AG04449 (cell line): ENCODE results near the gene SLC7A14.

Experiments used
- CTCF ChIA-PET: fragments of 350-600 bp; formaldehyde crosslinking; extraction: SDS; loops from one replicate; lab custom pipeline; 2021; ENCODE audit warnings: antibody characterized with exemption; lab: Yijun Ruan, JAX
- POLR2A ChIA-PET: fragments of 400-600, 350-600 bp; formaldehyde crosslinking; extraction: SDS; loops from one replicate; lab custom pipeline; 2020; ENCODE audit warnings: antibody characterized with exemption, inconsistent platforms; lab: Yijun Ruan, JAX
- DNase-seq: peaks from one replicate; pipeline ENCODE4 v3.0.0-alpha.2; 2010; ENCODE audit warnings: low read depth, low spot score
- H3K4me3 ChIP-seq: 2 replicates; pipeline ENCODE4 v1.5.1; 2011; ENCODE audit warnings: low read depth, mild to moderate bottlenecking, control low read depth, low read length
- TF ChIP-seq, protein P1 (sequence below): IDR thresholded peaks from one replicate; pipeline ENCODE4 v1.5.1; 2011; ENCODE audit warnings: mild to moderate bottlenecking, moderate library complexity, low read length, control low read depth, inconsistent platforms; ENCODE audit not compliant: insufficient read depth; ENCODE audit errors: missing control alignments

The SLC7A14 gene

DNA sequence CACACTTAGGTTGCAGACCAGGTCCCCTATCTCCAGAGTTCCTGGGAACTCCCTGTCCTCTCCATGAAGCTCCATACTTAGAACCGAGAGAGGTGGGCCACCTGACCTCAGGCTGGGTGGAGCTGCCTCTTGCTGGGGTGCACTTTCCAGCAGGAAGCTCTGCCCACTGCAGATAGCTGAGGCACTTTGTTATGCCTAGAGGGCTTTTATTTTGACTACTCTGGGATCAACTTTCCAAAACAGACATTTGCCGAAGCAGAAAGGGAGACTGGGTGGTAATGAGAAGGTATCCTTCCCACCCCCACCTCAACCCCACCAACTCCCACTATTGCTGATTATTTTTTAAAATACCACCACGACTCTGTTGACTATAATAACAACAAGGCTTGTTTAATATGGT, 112.5 kb downstream of the SLC7A14 start:
- no peak overlapping the region for H3K4me3 ChIP-seq
- ChIA-PET POLR2A (no interaction called here), CTCF (no interaction called here)
- TF ChIP-seq, protein P1, sequence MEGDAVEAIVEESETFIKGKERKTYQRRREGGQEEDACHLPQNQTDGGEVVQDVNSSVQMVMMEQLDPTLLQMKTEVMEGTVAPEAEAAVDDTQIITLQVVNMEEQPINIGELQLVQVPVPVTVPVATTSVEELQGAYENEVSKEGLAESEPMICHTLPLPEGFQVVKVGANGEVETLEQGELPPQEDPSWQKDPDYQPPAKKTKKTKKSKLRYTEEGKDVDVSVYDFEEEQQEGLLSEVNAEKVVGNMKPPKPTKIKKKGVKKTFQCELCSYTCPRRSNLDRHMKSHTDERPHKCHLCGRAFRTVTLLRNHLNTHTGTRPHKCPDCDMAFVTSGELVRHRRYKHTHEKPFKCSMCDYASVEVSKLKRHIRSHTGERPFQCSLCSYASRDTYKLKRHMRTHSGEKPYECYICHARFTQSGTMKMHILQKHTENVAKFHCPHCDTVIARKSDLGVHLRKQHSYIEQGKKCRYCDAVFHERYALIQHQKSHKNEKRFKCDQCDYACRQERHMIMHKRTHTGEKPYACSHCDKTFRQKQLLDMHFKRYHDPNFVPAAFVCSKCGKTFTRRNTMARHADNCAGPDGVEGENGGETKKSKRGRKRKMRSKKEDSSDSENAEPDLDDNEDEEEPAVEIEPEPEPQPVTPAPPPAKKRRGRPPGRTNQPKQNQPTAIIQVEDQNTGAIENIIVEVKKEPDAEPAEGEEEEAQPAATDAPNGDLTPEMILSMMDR = no peak
- no peak for DNase-seq

DNA sequence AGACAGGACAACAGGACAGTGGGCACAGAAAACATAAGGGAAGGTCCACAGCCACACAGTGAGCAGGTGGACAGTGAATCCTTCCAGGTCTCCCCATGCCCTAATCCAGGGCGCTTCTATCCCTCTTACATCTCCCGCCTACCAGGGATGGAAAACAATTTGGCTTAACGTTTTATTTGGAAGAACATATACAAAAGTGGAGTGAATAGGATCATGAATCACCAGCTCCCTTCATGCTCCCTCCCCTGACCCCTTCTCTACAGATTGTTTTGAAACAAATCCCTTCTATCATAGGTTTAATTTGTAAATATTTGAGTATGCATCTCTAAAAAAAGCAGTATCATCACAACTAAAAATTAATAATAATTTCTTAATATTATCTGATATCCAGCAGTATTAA, 114.7 kb downstream of the SLC7A14 start:
- TF ChIP-seq, protein P1 = no peak
- POLR2A ChIA-PET = no interaction called here
- CTCF ChIA-PET = interaction anchor here (2.2 kb wide), 1 partner anchor 341 kb away, joined by 8 read pairs; no protein-coding TSS in a partner anchor
- DNase-seq = no peak
- H3K4me3 ChIP-seq = no peak overlapping the region

DNA sequence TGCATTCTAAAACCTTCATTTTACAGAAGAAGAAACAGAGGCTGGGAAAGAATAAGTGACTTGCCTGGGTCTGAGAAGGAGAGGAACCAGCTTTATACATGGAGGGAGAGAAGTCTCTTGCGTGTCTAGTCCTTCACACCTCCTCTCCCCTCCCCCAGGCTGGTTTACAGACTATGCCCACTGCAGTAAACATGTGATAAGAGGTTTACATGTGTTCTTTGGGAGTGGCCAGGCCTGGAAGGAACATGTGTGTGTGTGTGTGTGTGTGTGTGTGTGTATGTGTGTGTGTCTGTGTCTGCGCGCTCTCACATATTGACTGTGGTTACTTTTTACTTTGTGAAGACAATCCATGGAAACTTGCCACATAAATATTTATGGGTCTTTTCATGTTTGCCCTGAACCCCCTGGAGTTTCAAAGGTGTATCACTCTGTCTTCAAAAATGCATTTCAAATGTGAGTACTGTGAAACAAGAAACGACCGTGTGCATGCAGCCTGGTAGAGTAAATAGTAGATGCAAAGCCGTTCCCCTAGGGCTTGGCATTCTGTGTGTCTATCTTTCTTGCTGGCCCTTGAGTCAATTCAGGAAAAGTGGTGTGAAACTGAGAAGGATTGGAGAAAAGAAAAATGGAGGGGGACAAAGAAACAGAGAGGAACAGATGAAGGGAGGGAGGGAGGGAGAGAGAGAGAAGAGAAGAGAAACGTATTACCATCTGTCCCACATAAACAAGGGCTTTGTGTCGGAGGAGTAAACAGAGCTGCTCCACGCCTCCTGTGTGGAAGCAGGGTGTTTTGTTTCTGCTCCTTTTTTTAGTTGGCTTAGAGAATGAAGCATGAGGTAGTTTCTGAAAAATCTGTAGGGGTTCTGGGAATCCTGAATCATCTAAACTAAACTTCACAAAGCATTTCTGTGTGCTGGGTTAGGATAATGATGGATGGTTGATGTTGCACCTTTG, 115.5 kb downstream of the SLC7A14 start:
- POLR2A ChIA-PET = no interaction called here
- no peak for DNase-seq
- CTCF ChIA-PET = interaction anchor here (1.3 to 2.2 kb wide), 2 partner anchors 342 to 356 kb away, joined by 3 to 8 read pairs; no protein-coding TSS in a partner anchor
- H3K4me3 ChIP-seq = no peak overlapping the region
- TF ChIP-seq, protein P1 = no peak

DNA sequence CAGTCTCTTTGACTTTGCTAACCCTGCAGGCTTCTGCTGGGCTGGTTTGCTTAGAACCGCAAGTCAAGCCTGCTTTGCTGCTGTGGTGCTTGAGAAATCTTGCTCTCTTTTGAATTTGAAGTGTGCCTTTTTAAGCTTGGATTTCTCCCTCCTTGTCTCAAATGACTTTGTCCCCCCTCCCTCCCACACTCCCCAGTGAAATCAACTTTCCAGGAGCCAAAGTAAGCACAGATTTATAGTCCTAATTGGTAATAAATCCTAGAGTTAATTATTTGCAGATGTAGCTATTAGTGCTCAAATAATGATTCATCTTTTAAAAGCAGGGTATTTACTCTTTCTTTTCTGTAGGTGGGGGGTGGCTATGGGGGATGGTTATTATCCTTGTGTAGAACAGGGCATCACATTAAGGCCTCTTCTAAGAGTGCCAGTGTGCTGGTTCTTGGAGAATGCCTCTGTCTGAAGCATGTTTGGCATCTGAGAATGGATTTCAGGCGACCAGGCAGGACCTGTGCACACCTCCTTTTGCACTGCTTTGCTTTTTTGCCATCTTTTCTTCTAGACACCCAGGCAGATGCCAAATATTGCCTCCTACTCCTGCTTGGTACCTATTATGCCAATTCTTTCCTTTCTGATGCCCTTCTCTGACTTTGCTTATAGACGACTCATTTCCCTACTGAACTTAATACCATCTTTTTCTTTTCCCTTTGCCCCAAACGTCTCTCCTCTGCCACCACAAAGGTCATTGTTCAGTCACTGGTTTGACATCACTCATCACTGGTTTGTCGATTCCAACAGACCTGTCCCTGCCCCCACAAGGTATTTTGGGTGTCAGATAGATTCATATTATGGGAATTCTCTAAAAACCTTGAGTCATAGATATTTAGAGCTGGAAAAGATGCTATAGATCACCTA, 116.5 kb downstream of the SLC7A14 start:
- ChIA-PET CTCF (interaction anchor here (1.0 to 1.4 kb wide), 4 partner anchors 12 to 357 kb away, joined by 3 to 4 read pairs (median 3); no protein-coding TSS in a partner anchor), POLR2A (interaction anchor here (0.6 kb wide), 1 partner anchor 24 kb away, joined by 5 read pairs; no protein-coding TSS in a partner anchor)
- DNase-seq = peak; percentile 84
- no peak overlapping the region for H3K4me3 ChIP-seq
- TF ChIP-seq, protein P1 = no peak

DNA sequence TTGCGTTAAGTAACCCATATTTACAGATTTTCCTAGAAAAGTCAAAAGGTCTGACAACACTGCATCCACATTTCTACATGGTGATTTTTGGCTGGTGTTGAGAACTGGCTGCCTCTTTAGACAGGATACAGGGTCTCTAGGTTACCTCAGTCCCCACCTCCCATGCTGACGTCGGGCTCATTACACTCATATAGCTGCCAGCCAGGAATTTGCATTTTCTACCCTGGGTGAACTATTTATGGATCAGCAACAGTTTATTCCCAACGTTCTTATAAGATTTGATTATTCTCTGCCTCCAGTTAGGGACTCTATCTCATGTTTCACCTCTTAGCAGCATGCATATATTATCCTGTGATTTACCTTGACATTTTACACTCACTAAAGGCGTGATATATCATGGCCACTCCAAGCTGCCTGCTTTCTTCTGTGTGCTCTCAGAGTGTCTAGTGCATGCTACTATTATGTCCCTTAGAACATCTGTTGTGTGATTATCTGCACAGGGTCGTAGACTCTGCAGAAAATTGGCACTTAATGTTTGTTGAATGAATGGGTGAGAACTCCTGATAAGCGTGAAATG, 118.2 kb downstream of the SLC7A14 start:
- H3K4me3 ChIP-seq = no peak overlapping the region
- DNase-seq = no peak
- ChIA-PET CTCF (no interaction called here), POLR2A (no interaction called here)
- TF ChIP-seq, protein P1 = no peak
